Neural cell (in vitro differentiated cells): ENCODE data around the gene SRCIN1.

Experiments used
- CTCF ChIP-seq: fragments of 450-650 bp; IDR thresholded peaks from 2 replicates; pipeline ENCODE4 v1.5.1; 2014; ENCODE audit warnings: antibody characterized with exemption, mild to moderate bottlenecking, moderate library complexity; ENCODE audit not compliant: poor library complexity, severe bottlenecking
- EP300 ChIP-seq: fragments of 450-650 bp; conservative IDR thresholded peaks from 2 replicates; pipeline ENCODE4 v1.6.1; 2014; ENCODE audit warnings: antibody characterized with exemption, mild to moderate bottlenecking, moderate library complexity; ENCODE audit not compliant: poor library complexity, severe bottlenecking
- EZH2 ChIP-seq: fragments of 200-600, 300-800 bp; shearing (Covaris generic), sonication (generic); IDR thresholded peaks from 2 replicates; pipeline ENCODE4 v1.6.1; 2014; ENCODE audit warnings: antibody characterized with exemption, low read length, borderline replicate concordance, mild to moderate bottlenecking; ENCODE audit not compliant: insufficient read depth, poor library complexity, severe bottlenecking
- MXI1 ChIP-seq: fragments of 450-650 bp; conservative IDR thresholded peaks from 2 replicates; pipeline ENCODE4 v1.6.1; 2014; ENCODE audit warnings: antibody characterized with exemption, mild to moderate bottlenecking; ENCODE audit not compliant: poor library complexity, severe bottlenecking
- POLR2AphosphoS5 ChIP-seq: IDR thresholded peaks from 2 replicates; pipeline ENCODE4 v1.6.1; 2012
- TF ChIP-seq, protein P1 (sequence below): IDR thresholded peaks from 2 replicates; pipeline ENCODE4 v1.6.1; 2012; ENCODE audit warnings: borderline replicate concordance

GRCh38 chr17:38557396-38557795, 48.4 kb downstream of the SRCIN1 start:
- TF ChIP-seq POLR2AphosphoS5 (no peak), CTCF (no peak), EZH2 (no peak), EP300 (no peak), MXI1 (no peak)
- TF ChIP-seq, protein P1, sequence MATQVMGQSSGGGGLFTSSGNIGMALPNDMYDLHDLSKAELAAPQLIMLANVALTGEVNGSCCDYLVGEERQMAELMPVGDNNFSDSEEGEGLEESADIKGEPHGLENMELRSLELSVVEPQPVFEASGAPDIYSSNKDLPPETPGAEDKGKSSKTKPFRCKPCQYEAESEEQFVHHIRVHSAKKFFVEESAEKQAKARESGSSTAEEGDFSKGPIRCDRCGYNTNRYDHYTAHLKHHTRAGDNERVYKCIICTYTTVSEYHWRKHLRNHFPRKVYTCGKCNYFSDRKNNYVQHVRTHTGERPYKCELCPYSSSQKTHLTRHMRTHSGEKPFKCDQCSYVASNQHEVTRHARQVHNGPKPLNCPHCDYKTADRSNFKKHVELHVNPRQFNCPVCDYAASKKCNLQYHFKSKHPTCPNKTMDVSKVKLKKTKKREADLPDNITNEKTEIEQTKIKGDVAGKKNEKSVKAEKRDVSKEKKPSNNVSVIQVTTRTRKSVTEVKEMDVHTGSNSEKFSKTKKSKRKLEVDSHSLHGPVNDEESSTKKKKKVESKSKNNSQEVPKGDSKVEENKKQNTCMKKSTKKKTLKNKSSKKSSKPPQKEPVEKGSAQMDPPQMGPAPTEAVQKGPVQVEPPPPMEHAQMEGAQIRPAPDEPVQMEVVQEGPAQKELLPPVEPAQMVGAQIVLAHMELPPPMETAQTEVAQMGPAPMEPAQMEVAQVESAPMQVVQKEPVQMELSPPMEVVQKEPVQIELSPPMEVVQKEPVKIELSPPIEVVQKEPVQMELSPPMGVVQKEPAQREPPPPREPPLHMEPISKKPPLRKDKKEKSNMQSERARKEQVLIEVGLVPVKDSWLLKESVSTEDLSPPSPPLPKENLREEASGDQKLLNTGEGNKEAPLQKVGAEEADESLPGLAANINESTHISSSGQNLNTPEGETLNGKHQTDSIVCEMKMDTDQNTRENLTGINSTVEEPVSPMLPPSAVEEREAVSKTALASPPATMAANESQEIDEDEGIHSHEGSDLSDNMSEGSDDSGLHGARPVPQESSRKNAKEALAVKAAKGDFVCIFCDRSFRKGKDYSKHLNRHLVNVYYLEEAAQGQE, result no peak
